NCI-H1694 treated with DMSO at 0.1 percent for 48 hours (cell line): ENCODE data around the gene NUAK1.
"Not testable (repeated sequence)": the region's sequence is repeated elsewhere in the genome, so short reads cannot be mapped to it uniquely, and the experiment has no call there.

Experiments
- DNase-seq: peaks from one replicate; lab custom pipeline; 2025; lab: John Stamatoyannopoulos, UW

The NUAK1 gene

DNA sequence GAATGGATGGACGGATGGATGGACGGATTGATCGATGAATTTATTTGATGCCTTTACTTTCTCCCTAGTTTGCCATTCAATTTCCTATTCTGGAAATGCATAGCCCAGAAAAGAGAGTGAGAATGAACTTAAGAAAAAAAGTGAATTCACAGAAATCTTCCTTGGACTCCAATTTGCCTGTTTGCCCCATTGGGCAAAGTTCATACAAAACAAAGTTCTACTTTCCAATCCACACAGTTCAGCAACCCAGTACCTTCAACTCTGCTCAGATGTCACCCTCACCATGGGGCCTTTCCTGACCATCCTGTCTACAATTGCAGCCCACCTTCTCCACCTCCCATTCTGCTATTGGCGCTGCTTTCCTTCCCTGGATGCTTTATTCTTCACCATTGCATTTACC lies 8.2 kb upstream of the NUAK1 start:
- no peak for DNase-seq

GRCh38 chr12:106145539-106146447 lies 7.0 kb upstream of the NUAK1 start:
- no peak for DNase-seq

- no peak for DNase-seq
These were observed 6.1 kb upstream of the NUAK1 start for GRCh38 chr12:106144847-106145246.

DNA sequence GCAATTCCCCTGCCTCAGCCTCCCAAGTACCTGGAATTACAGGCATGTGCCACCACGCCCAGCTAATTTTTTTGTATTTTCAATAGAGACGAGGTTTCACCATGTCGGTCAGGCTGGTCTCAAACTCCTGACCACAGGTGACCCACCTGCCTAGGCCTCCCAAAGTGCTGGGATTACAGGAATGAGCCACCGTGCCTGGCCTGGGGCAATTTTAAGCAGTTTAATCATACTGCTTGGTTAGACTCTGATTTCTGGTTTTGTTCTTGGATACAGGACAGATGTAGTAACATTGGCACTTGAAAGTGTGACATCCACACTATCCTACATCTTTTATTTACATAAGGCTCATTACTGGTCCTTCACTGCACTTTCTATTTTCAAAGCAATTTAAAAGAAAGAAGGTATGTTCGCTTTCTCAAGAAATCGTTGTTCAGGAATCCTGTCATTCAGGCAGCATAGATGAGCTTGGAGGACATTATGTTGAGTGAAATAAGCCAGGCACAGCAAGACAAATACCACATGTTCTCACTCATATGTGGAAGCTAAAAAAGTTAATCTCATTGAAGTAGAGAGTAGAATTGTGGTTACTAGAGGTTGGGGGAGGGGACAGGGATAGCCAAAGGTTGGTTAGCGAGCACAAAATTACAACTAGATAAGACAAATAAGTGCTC lies 4.0 kb upstream of the NUAK1 start:
- DNase-seq = no peak

DNA sequence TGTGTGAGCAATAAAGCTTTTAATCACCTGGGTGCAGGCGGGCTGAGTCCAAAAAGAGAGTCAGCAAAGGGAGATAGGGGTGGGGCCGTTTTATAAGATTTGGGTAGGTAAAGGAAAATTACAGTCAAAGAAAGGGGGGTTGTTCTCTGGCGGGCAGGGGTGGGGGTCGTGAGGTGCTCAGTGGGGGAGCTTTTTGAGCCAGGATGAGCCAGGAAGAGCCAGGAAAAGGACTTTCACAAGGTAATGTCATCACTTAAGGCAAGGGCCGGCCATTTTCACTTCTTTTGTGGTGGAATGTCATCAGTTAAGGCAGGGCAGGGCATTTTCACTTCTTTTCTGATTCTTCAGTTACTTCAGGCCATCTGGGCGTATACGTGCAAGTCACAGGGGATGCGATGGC lies 3.2 kb upstream of the NUAK1 start:
- not testable (repeated sequence) for DNase-seq

- no peak for DNase-seq
These were observed 2.7 kb upstream of the NUAK1 start for GRCh38 chr12:106141452-106141851.

- DNase-seq = no peak
These were observed 2.2 kb upstream of the NUAK1 start for GRCh38 chr12:106141003-106141402.

- no peak for DNase-seq
These were observed 1.7 kb upstream of the NUAK1 start for GRCh38 chr12:106140223-106140986.

GRCh38 chr12:106139422-106140171 lies 843 bp upstream of the NUAK1 start:
- no peak for DNase-seq

- no peak for DNase-seq
These were observed 459 bp downstream of the NUAK1 start for GRCh38 chr12:106138357-106138632.

- no peak for DNase-seq
These were observed 1.0 kb downstream of the NUAK1 start for GRCh38 chr12:106137530-106138356.

- peak; percentile 74 for DNase-seq
These were observed 2.5 kb downstream of the NUAK1 start for GRCh38 chr12:106136263-106136662.

- DNase-seq = no peak
These were observed 3.0 kb downstream of the NUAK1 start for GRCh38 chr12:106135781-106136180.

DNA sequence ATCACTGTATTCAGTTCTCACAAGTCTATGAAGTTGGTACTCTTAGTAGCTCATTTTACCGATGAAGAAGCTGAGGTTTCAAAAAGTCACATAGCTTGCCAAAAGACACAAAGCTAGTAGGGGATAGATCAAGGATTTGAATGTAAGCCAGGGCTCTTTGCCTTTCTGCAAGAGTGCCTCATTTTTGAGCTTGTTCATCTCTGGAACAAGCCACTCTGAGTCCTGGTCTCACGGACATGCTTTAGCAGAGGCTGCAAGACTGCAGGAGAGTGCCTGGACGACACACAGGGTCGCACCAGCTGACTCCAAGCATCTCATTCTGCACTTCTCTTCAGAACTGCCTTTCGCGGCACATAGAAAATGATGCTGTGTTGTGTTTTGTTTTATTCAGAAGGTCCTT lies 3.7 kb downstream of the NUAK1 start:
- DNase-seq = no peak

DNA sequence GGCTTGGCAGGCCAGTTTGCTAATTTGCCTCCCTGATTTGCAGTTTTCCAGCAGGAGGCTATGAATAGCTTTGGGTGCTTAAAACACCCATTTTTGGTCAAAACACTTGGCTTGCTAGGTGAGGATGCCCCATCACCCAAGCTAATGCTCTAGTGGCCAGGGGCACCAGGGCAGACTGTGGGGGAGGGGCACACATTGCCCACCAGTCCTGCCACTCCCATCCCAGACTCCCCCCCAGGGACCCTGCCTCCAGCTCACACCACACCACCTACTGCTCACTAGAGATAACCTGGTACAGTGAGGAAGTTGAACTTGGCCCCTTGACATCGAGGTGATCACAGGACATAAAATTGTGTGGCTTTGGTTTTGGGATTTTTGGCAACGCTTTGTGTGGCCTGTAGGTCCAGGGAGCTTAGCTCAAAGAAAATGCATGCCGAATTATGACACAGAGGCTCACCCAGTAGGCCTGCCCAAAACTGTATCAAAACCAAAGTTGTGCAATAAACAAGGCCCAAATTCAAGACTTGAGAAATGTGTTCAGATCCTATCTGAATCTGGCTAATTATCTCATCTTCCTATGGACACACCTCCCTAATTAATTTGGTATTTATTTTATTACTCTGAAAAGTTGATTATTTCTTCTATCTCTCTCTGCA lies 4.3 kb downstream of the NUAK1 start:
- no peak for DNase-seq

- no peak for DNase-seq
These were observed 5.3 kb downstream of the NUAK1 start for GRCh38 chr12:106133136-106134087.

GRCh38 chr12:106132175-106133135 lies 6.3 kb downstream of the NUAK1 start:
- DNase-seq = no peak

GRCh38 chr12:106131676-106132075 lies 7.1 kb downstream of the NUAK1 start:
- DNase-seq = no peak
